Stimulated activated CD4-positive, alpha-beta T cell treated with anti-CD3 and anti-CD28 coated beads, TNF-alpha, amount 100 ng/mL, for 48 hours (primary cell): ENCODE results near the gene RPAP2.
A peak's percentile ranks its signal among the peaks of the same experiment; 100 is the strongest.
"Not testable (repeated sequence)": the region's sequence is repeated elsewhere in the genome, so short reads cannot be mapped to it uniquely, and the experiment has no call there.

ENCODE experiments used
- DNase-seq, 3 donors: peaks; one replicate each; pipeline ENCODE4 v3.0.0-alpha.2; 2020; ENCODE audit warnings: low read depth in 3 of 3

RPAP2 gene

GRCh38 chr1:92298573-92299476 is at the start of gene RPAP2, which contains the start of gene GLMN:
Gene RPAP2 (plus strand): TSS chr1:92299059. CDS start chr1:92299074, 15 bp downstream.
Gene GLMN (minus strand): TSS chr1:92298987. CDS start chr1:92297999, 988 bp downstream.
- peak; percentile 42 to 70 (median 49) for DNase-seq

GRCh38 chr1:92254714-92255113 is 44.1 kb upstream of the RPAP2 start:
- DNase-seq, result not testable (repeated sequence)

GRCh38 chr1:92259350-92259749 is 39.5 kb upstream of the RPAP2 start:
- no peak for DNase-seq

- no peak for DNase-seq
Measured at GRCh38 chr1:92262516-92262915, 36.3 kb upstream of the RPAP2 start.

GRCh38 chr1:92273039-92273438 is 25.8 kb upstream of the RPAP2 start:
- DNase-seq, result no peak

- no peak for DNase-seq
Measured at GRCh38 chr1:92274939-92275338, 23.9 kb upstream of the RPAP2 start.

- no peak for DNase-seq
Measured at GRCh38 chr1:92276082-92276481, 22.8 kb upstream of the RPAP2 start.

GRCh38 chr1:92277105-92277723 is 21.6 kb upstream of the RPAP2 start:
- no peak for DNase-seq

- DNase-seq, result not testable (repeated sequence)
Measured at GRCh38 chr1:92279781-92280180, 19.1 kb upstream of the RPAP2 start.

GRCh38 chr1:92281411-92281810 is 17.4 kb upstream of the RPAP2 start:
- not testable (repeated sequence) for DNase-seq

GRCh38 chr1:92291372-92291999 is 7.4 kb upstream of the RPAP2 start:
- DNase-seq, result no peak

- no peak for DNase-seq
Measured at GRCh38 chr1:92298213-92298572, 666 bp upstream of the RPAP2 start.

- no peak for DNase-seq
Measured at GRCh38 chr1:92299477-92300150, 755 bp downstream of the RPAP2 start.

- DNase-seq, result no peak
Measured at GRCh38 chr1:92301021-92301420, 2.2 kb downstream of the RPAP2 start.

- no peak for DNase-seq
Measured at GRCh38 chr1:92306020-92306419, 7.2 kb downstream of the RPAP2 start.

GRCh38 chr1:92307980-92308379 is 9.1 kb downstream of the RPAP2 start:
- no peak for DNase-seq

- no peak for DNase-seq
Measured at GRCh38 chr1:92310185-92310597, 11.3 kb downstream of the RPAP2 start.

GRCh38 chr1:92314024-92314423 is 15.2 kb downstream of the RPAP2 start:
- no peak for DNase-seq

- peak in 2 of 3 donors; percentile 15 to 20 for DNase-seq
Measured at GRCh38 chr1:92315766-92316599, 17.1 kb downstream of the RPAP2 start.

GRCh38 chr1:92317836-92318493 is 19.1 kb downstream of the RPAP2 start:
- DNase-seq, result no peak
